Measurements from ENCODE around the gene SPAG5.

SPAG5 gene

DNA sequence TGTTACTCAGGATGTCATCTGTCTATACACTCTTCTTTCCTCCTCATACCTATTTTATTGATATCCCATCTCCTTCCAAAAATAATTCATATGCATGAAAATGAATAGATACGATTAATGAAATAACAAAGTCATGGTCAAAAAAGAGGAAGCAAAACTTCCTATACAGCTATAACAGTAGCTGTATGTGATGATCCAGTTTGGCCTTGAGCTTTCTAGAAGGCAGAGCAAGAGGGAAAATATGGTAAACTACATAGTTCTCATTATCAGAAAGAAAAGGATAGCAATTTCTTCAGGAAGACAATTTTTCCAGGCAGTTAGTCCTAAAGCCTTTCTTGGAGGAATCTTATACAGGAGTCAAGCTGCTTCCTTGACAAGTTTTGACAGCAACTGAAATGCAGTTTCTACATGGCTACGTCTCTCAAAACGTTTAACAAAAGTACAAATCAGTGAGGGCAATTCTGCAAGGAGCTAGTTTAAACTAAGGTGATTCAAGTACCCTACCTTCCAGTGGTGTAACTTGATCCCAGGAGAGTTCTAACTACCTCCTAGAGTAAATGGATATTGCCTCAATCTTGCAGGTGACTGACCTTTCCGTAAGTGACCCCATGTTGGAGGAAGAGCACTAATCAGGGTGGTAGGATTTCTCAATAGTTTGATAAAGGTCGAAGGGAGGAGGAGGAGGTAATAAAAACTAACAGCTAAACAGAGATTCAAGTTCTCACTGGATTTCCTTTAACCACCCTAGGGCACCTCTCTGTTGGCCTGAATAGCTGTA is 1.0 kb downstream of the SPAG5 start:
- Histone ChIP-seq H3K14ac (ENCODE audit: low read length in 2 of 2) (no peak overlapping the region), H3K9me3 (ENCODE audit: control insufficient read depth, low read length) (no peaks in the 10 kb centered on the region)
- no CpG with 5 or more reads among the region's 5 CpGs for WGBS

DNA sequence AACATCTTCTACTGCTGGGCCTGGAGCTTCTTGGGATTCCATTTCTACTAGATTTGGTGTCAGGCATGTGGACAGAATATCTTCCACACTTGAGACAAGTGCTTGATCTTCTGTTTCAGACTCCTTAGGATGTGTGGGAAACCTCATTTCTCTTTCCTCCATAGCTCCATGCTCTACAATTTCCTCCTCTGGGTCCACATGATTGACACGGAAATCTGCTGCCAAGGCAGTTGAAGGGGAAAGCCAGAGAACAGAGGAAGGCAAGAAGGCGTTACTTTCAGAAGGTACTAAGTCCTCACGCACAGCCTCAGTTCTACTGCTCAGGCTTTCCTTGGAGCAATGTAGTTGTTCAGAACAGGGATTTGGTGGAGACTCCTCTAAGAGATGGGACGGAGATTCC is 6.6 kb downstream of the SPAG5 start:
- DNase-seq = no peak
- H2AFZ ChIP-seq (ENCODE audit: low read depth, low read length) = no peak overlapping the region
- 98% methylated on average over 4 of the region's 4 CpGs for WGBS
- H3K79me1 ChIP-seq (replicated peaks; ENCODE audit: low read length, poor library complexity, severe bottlenecking) = peaks cover 22% of the 10 kb centered on the region
- H3K14ac ChIP-seq (ENCODE audit: low read length in 2 of 2) = no peak overlapping the region
- no peak overlapping the region for H2AK5ac ChIP-seq (ENCODE audit: low read length, severe bottlenecking)
- no peak overlapping the region for H3K23ac ChIP-seq (ENCODE audit: low read length in 2 of 2)
- no peak overlapping the region for H3K9ac ChIP-seq (ENCODE audit: low read length)
- no peak overlapping the region for H3K18ac ChIP-seq (ENCODE audit: low read depth in 1 of 2, low read length in 2 of 2)
- no peak overlapping the region for H3K27ac ChIP-seq (ENCODE audit: low read length, poor library complexity, severe bottlenecking)
- H3K4me3 ChIP-seq (ENCODE audit: insufficient read depth in 1 of 2, low read depth in 1 of 2, low read length in 2 of 2) = no peak overlapping the region
- no peaks in the 10 kb centered on the region for H3K9me3 ChIP-seq (ENCODE audit: control insufficient read depth, low read length)
- H3K4me1 ChIP-seq (ENCODE audit: control insufficient read depth, insufficient read depth, low read depth, low read length) = peaks cover 1% of the 10 kb centered on the region
- H2BK5ac ChIP-seq (ENCODE audit: low read depth, low read length, poor library complexity, severe bottlenecking) = no peak overlapping the region
- no peak overlapping the region for H3K4me2 ChIP-seq (ENCODE audit: low read length, poor library complexity, severe bottlenecking)
- no peak overlapping the region for H2BK15ac ChIP-seq (ENCODE audit: low read depth, poor library complexity, severe bottlenecking)
- no peak overlapping the region for H2BK120ac ChIP-seq (ENCODE audit: low read depth, low read length)
- H3K27me3 ChIP-seq (ENCODE audit: control insufficient read depth in 1 of 2, insufficient read depth in 1 of 2, low read length in 2 of 2) = no peaks in the 10 kb centered on the region
- H2BK12ac ChIP-seq (ENCODE audit: low read length in 2 of 2) = no peak overlapping the region
- no peak overlapping the region for H3K4ac ChIP-seq (ENCODE audit: low read depth in 1 of 2, low read length in 2 of 2)
- H4K8ac ChIP-seq (ENCODE audit: low read length) = no peak overlapping the region
- no peak overlapping the region for H4K91ac ChIP-seq (ENCODE audit: low read length)
- H3K36me3 ChIP-seq (ENCODE audit: control insufficient read depth in 1 of 2, insufficient read depth in 2 of 2, low read depth in 1 of 2, low read length in 2 of 2) = peaks cover 19 to 32% of the 10 kb centered on the region in 2 experiments

More for the DNA sequence above, 1.0 kb downstream of the SPAG5 start:
- Histone ChIP-seq H3K18ac (ENCODE audit: low read depth in 1 of 2, low read length in 2 of 2) (no peak overlapping the region), H3K79me1 (replicated peaks; ENCODE audit: low read length, poor library complexity, severe bottlenecking) (peaks cover 6% of the 10 kb centered on the region), H3K4me1 (ENCODE audit: control insufficient read depth, insufficient read depth, low read depth, low read length) (peaks cover 10% of the 10 kb centered on the region), H3K27me3 (ENCODE audit: control insufficient read depth in 1 of 2, insufficient read depth in 1 of 2, low read length in 2 of 2) (no peaks in the 10 kb centered on the region), H3K4me3 (ENCODE audit: insufficient read depth in 1 of 2, low read depth in 1 of 2, low read length in 2 of 2) (peak overlapping the region in 1 of 2 experiments; percentile 95), H3K4ac (ENCODE audit: low read depth in 1 of 2, low read length in 2 of 2) (no peak overlapping the region), H3K27ac (ENCODE audit: low read length, poor library complexity, severe bottlenecking) (no peak overlapping the region), H2BK5ac (ENCODE audit: low read depth, low read length, poor library complexity, severe bottlenecking) (no peak overlapping the region), H2BK120ac (ENCODE audit: low read depth, low read length) (no peak overlapping the region), H2AFZ (ENCODE audit: low read depth, low read length) (no peak overlapping the region), H2AK5ac (ENCODE audit: low read length, severe bottlenecking) (no peak overlapping the region), H3K23ac (ENCODE audit: low read length in 2 of 2) (no peak overlapping the region), H2BK12ac (ENCODE audit: low read length in 2 of 2) (no peak overlapping the region), H4K8ac (ENCODE audit: low read length) (no peak overlapping the region), H4K91ac (ENCODE audit: low read length) (no peak overlapping the region), H2BK15ac (ENCODE audit: low read depth, poor library complexity, severe bottlenecking) (no peak overlapping the region), H3K36me3 (ENCODE audit: control insufficient read depth in 1 of 2, insufficient read depth in 2 of 2, low read depth in 1 of 2, low read length in 2 of 2) (peaks cover 0 to 7% of the 10 kb centered on the region in 2 experiments), H3K9ac (ENCODE audit: low read length) (peak overlapping the region; percentile 97), H3K4me2 (ENCODE audit: low read length, poor library complexity, severe bottlenecking) (peak overlapping the region; percentile 99)
- no peak for DNase-seq

DNA sequence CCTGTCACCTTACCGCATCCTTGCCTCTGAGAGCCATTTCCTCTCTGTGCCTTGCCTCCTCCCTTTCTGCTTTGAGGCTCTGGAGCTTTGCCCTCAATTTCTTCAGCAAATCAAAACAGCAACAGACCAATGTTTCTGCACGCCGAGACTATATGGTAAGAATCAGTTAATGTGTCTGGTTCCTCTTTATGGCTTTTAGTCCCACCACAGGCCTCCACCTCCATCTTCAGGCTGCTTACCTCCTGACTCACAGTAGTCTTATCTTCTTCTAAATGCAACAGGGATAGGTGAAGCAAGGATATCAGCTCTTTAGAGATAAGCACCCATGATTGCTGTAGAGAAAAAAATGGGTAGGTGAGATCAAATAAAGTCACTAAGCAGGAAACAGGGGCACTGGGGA is 13.0 kb downstream of the SPAG5 start:
- H3K36me3 ChIP-seq (ENCODE audit: control insufficient read depth in 1 of 2, insufficient read depth in 2 of 2, low read depth in 1 of 2, low read length in 2 of 2) = peaks cover 28 to 56% of the 10 kb centered on the region in 2 experiments
- H3K4me2 ChIP-seq (ENCODE audit: low read length, poor library complexity, severe bottlenecking) = no peak overlapping the region
- no peak overlapping the region for H4K8ac ChIP-seq (ENCODE audit: low read length)
- H3K27me3 ChIP-seq (ENCODE audit: control insufficient read depth in 1 of 2, insufficient read depth in 1 of 2, low read length in 2 of 2) = no peaks in the 10 kb centered on the region
- H2AFZ ChIP-seq (ENCODE audit: low read depth, low read length) = no peak overlapping the region
- no peak overlapping the region for H3K14ac ChIP-seq (ENCODE audit: low read length in 2 of 2)
- no peak for DNase-seq
- H3K4ac ChIP-seq (ENCODE audit: low read depth in 1 of 2, low read length in 2 of 2) = no peak overlapping the region
- H3K23ac ChIP-seq (ENCODE audit: low read length in 2 of 2) = no peak overlapping the region
- no peak overlapping the region for H2AK5ac ChIP-seq (ENCODE audit: low read length, severe bottlenecking)
- H3K18ac ChIP-seq (ENCODE audit: low read depth in 1 of 2, low read length in 2 of 2) = no peak overlapping the region
- no peak overlapping the region for H3K4me3 ChIP-seq (ENCODE audit: insufficient read depth in 1 of 2, low read depth in 1 of 2, low read length in 2 of 2)
- H2BK12ac ChIP-seq (ENCODE audit: low read length in 2 of 2) = no peak overlapping the region
- no peak overlapping the region for H2BK15ac ChIP-seq (ENCODE audit: low read depth, poor library complexity, severe bottlenecking)
- H3K9me3 ChIP-seq (ENCODE audit: control insufficient read depth, low read length) = no peaks in the 10 kb centered on the region
- no peak overlapping the region for H3K9ac ChIP-seq (ENCODE audit: low read length)
- no peak overlapping the region for H3K27ac ChIP-seq (ENCODE audit: low read length, poor library complexity, severe bottlenecking)
- no peak overlapping the region for H2BK120ac ChIP-seq (ENCODE audit: low read depth, low read length)
- peaks cover 11% of the 10 kb centered on the region for H3K79me1 ChIP-seq (replicated peaks; ENCODE audit: low read length, poor library complexity, severe bottlenecking)
- H3K4me1 ChIP-seq (ENCODE audit: control insufficient read depth, insufficient read depth, low read depth, low read length) = peaks cover 1% of the 10 kb centered on the region
- no peak overlapping the region for H2BK5ac ChIP-seq (ENCODE audit: low read depth, low read length, poor library complexity, severe bottlenecking)
- H4K91ac ChIP-seq (ENCODE audit: low read length) = no peak overlapping the region
- WGBS = 93% methylated on average over 3 of the region's 3 CpGs

DNA sequence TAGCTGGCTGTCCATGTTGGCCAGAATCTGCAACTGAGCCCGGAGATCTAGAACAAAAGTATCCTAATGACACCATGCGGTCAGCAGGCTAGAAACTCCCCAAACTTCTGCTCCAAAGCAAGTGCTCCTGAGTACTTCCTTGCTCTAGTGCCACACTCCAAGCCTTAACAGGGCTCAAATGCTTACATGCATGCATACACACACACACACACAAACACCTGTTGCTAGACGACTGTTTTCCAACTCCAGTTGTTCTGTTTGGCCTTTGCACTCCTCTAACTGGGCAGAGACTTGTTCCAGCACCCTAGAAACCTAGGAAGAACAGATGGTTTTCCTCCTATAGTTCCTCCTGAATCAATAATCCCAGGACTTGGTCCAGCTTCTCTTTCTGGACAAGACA is 14.4 kb downstream of the SPAG5 start:
- Histone ChIP-seq H2BK5ac (ENCODE audit: low read depth, low read length, poor library complexity, severe bottlenecking) (no peak overlapping the region), H3K79me1 (replicated peaks; ENCODE audit: low read length, poor library complexity, severe bottlenecking) (peaks cover 6% of the 10 kb centered on the region)

More for the DNA sequence above, 14.4 kb downstream of the SPAG5 start:
- Histone ChIP-seq H4K91ac (ENCODE audit: low read length) (no peak overlapping the region), H3K27me3 (ENCODE audit: control insufficient read depth in 1 of 2, insufficient read depth in 1 of 2, low read length in 2 of 2) (no peaks in the 10 kb centered on the region), H3K23ac (ENCODE audit: low read length in 2 of 2) (no peak overlapping the region), H3K4ac (ENCODE audit: low read depth in 1 of 2, low read length in 2 of 2) (no peak overlapping the region), H3K36me3 (ENCODE audit: control insufficient read depth in 1 of 2, insufficient read depth in 2 of 2, low read depth in 1 of 2, low read length in 2 of 2) (peaks cover 29 to 65% of the 10 kb centered on the region in 2 experiments), H3K18ac (ENCODE audit: low read depth in 1 of 2, low read length in 2 of 2) (no peak overlapping the region), H3K9me3 (ENCODE audit: control insufficient read depth, low read length) (no peaks in the 10 kb centered on the region), H2BK15ac (ENCODE audit: low read depth, poor library complexity, severe bottlenecking) (no peak overlapping the region), H3K9ac (ENCODE audit: low read length) (no peak overlapping the region), H3K27ac (ENCODE audit: low read length, poor library complexity, severe bottlenecking) (no peak overlapping the region), H2BK12ac (ENCODE audit: low read length in 2 of 2) (no peak overlapping the region), H3K14ac (ENCODE audit: low read length in 2 of 2) (no peak overlapping the region), H3K4me2 (ENCODE audit: low read length, poor library complexity, severe bottlenecking) (no peak overlapping the region), H2BK120ac (ENCODE audit: low read depth, low read length) (no peak overlapping the region), H3K4me1 (ENCODE audit: control insufficient read depth, insufficient read depth, low read depth, low read length) (peaks cover 1% of the 10 kb centered on the region), H3K4me3 (ENCODE audit: insufficient read depth in 1 of 2, low read depth in 1 of 2, low read length in 2 of 2) (no peak overlapping the region), H2AK5ac (ENCODE audit: low read length, severe bottlenecking) (no peak overlapping the region), H4K8ac (ENCODE audit: low read length) (no peak overlapping the region), H2AFZ (ENCODE audit: low read depth, low read length) (no peak overlapping the region)
- DNase-seq = no peak
- 100% methylated on average over 3 of the region's 3 CpGs for WGBS

Measured in mesenchymal stem cell (in vitro differentiated cells and primary cell).